ENCODE data around the gene SRSF7.
A peak's percentile ranks its signal among the peaks of the same experiment; 100 is the strongest.
"Not testable (repeated sequence)": the region's sequence is repeated elsewhere in the genome, so short reads cannot be mapped to it uniquely, and the experiment has no call there.

Gene SRSF7

DNA sequence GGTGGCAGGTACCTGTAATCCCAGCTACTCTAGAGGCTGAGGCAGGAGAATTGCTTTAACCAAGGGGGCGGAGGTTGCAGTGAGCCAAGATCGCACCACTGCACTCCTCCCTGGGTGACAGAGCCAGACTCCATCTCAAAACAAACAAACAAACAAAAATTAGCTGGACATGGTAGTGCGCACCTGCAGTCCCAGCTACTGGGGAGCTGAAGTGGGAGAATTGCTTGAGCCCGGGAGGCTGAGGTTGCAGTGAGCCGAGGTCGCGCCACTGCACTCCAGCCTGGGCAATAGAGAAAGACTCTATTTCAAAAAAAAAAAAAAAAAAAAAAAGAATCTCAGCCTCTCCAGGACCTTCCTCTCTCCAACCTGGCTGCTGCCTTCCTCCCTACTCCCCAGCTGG is 20.1 kb downstream of the SRSF7 start:
- DNase-seq = no peak

DNA sequence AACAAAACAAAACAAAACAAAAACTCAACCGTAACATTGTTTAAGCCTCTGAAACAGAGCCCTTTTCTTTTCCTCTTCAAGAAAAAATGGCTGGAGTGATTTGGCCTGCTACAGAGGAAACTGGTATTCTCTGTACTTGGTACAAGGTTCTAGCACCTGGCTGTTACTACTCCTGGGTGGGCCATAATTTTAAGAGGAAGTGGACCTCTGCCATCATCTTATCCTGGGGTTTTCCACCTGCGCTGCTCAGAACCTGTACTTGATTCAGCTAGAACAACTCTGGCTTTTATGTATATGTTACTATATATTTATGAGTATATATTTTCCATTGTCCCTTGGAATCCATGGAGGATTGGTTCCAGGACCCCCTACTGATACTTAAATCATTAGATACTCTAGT is 22.5 kb downstream of the SRSF7 start:
- no peak for DNase-seq

DNA sequence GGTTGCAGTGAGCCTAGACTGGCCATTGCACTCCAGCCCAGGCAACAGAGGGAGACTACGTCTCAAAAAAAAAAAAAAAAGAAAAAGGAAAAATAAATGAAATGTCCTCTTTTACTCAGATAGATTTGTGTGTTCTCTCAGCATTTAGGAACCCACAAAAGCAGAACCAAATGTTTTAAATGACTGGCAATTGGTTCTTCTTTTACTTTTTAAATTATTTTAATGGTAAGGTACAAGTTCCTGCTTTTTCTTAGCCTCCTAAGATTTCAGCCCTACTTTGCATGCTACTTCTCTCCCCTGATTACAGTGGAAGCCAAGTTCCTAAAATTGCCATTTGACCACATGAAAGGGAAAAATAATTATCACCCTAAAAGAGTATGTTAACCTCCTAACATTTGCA is 23.5 kb downstream of the SRSF7 start:
- DNase-seq = no peak

DNA sequence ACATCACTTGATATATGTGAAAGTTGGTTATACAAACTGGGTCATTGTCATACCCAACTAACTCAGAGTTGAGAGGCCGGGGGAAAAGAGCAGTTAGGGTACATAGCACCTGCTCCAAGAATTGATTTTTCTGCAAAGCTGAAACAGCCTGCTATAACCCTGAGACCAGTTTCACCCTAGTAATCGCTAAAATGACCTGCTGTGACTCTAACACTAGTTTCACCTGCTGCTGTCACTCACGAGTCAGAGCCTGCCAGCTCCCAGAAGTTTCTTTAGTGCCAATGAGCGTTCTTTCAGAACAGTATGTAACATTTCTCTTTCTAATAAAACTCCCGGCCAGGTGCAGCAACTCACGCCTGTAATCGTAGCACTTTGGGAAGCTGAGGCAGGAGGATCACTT is 28.0 kb downstream of the SRSF7 start:
- DNase-seq = no peak

DNA sequence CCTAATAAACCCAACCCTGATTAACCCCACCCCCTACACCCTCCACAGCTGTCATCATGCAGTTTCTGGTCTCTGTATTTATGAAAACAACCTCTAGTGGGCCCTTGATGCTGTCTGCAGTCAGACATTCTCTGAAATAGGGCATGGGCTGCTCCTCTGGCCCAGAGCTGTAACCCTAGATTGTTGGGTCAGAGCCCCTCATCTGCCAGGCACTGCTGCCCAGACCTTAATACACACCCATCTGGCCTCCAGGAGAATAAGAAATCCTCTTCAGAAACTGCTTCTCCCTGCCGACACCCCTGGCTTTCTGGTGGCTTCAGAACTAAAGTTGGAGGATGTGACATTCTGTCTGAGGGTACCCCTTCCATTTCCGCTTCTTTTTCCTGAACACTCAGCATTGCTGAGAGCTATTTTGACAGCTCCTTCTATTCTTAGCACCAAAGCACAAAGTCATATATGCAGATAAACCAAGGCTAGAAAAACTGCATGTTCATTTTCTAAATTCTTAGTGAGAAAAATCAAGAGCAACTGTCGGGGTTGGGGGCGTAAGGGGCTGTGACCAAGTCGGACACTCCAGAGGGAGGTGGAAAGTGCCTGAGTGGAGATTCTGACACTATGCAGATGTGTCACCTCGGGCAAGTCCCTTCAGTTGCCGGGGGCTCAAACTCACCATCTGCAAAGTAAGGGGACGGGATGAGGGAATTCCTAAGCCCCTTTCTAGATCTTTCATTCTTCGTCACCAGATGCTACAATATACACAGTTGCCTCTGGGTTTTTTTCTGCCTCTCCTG is 28.7 kb downstream of the SRSF7 start:
- DNase-seq = no peak

DNA sequence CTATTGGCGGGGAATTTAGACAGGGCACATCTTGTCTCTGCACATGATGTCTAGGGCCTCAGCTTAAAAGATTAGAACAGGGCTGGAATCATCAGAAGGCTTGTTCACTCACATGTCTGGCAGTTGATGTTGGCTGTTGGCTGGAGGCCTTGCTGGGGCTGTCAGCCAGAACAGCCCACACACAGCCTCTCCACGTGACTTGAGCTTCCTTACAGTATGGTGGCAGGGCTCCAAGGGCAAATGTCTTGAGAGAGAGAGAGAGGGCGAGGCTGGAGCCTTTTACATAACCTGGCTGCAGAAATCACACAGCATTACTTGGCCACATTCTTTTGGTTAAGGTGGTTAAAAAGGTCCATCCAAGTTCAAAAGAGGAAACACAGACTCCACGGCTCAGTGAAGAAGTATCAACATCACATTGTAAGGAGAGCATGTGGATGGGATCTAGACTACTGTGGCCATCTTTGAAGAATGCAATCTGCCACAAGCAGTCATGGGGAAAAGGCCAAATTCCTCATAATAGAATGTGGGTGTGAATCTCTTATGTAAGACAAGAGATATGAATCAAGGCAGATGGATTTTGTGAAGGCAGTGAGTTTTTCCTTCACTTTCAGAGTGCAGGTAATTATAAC is 30.4 kb downstream of the SRSF7 start:
- DNase-seq = no peak

DNA sequence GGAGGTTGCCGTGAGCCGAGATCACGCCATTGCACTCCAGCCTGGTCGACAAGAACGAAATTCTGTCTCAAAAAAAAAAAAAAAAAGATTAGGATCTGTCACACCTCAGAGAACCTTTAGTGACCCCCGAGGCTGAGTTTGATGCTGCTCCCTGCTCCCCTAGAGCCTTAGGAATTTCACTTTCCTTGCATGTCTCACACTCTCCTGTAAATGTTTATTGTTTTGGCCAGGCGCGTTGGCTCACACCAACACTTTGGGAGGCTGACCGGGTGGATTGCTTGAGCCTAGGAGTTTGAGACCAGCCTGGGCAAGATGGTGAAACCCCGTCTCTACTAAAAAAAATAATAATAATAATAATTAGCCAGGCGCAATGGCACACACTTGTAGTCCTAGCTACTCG is 31.5 kb downstream of the SRSF7 start:
- no peak for DNase-seq

DNA sequence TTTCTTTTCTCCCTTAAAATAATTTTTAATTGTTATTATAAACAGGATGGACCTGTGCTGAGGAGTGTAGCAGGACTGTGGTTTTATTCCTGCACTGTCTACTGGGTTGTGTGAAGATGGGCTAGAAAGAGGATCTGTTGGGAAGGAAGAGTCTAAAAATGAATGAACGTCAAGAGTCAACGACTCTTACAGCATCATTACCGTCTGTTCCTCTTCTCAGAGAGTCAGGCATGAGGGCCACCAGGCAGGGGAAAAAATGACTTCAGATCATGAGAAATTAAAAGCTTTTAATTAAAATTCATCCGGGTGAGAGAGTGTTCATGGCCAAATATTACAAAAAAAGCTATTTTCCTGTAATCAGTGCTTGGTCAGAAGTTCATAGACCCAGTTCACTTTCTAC is 32.6 kb downstream of the SRSF7 start:
- no peak for DNase-seq

DNA sequence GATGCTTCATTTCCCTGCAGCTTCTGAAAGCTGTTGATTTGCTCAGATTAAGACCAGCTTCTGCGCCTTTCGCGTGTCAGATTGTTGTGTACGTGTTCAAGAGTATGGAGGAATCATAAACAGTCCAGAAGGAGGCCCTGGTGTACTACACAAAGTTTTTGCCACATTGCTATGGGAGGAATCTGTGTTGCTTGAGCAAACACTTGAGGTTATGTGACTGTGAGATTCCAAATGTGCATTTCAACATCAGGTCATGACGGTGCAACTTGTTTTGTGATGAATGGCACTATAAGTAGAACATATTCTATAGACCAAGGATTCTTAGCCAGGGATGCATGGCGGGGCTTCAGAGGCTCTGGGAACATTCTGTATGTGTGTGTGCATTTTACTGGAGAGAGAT is 35.0 kb downstream of the SRSF7 start:
- no peak for DNase-seq

DNA sequence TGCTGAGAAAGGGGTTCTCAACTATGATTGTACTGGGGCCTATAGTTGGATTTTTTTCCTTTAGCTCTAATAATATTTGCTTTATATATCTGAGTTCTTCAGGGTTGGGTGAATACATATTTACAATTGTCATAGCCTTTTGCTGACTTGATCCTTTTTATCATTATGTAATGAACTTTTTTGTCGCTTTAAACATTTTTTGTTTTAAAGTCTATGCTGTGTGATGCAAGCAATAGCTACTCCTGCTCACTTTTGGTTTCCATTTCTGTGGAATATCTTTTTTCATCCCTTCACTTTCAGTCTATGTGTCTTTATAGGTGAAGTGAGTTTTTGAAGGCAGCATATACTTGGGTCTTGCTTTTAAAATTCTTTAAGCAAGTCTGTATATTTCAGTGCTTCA is 36.2 kb downstream of the SRSF7 start:
- DNase-seq = not testable (repeated sequence)

DNA sequence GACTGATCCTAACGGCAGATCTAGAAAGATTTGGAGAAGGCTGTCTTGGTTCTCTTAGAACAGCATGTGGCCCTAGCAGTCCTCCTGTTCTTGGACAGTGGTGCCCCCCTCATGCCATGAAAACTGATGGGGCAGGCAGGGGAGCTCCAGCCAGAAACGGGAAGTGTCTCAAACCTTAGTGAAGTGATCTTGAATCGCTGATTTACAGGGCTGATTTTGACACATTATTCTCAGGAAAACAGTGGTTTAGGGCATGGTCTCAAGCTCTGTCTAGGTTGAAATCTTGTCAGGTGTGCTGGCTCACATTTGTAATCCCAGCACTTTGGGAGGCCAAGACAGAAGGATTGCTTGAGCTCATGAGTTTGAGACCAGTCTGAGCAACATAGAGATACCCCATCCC is 37.8 kb downstream of the SRSF7 start:
- no peak for DNase-seq

DNA sequence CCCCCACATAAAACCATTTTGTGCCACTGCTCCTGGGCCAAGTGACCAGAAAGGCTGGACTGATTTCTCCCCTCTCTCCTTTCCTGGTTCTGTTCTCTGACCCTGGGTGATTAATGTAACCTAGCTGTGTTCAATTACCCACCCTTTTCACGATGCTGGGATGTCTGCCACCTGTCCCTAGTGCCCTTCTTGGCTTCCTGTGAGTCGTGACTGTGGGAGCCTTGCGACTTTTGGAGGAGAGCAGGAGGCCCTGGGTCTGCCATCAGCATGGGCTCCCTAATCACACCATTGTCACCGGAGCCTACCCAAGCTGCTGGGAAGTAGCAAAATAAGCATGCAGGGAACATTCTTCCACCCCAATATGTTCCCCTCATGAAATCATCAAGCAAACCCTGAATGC is 38.3 kb downstream of the SRSF7 start:
- DNase-seq = no peak

DNA sequence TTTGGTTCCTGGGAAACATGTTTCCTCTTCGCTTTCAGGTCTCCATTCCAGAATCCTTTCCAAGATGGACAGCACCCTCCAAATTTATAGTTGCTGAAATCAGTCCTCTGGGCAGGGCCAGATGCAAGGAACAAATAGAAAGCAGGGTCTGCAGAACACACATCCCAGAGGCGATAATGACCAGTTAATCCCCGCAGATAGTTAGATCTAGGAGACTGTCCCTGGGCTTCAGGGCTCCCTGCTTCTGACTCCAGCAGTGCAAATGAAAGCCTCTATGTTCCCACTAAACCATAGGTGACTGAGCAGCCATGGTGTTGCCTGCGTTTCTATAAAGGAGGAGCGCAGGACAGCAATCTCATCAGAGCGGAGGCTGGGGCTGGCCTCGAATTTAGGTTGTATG is 38.7 kb downstream of the SRSF7 start:
- no peak for DNase-seq

DNA sequence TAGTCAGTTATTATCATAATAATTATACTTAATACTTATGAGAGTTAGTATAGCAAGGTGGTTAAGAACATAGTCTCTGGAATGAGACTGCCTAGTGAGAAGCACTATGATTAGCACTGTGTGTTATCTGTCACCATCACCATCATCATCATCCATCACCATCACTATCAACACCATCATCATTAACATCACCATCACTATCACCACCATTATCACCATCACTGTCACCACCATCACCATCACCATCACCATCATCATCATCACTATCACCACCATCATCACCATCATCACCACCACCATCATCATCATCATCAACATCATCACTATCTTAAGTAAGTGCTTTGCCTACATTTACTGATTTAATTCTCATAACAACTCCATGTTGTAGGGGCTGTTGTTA is 39.6 kb downstream of the SRSF7 start:
- no peak for DNase-seq

DNA sequence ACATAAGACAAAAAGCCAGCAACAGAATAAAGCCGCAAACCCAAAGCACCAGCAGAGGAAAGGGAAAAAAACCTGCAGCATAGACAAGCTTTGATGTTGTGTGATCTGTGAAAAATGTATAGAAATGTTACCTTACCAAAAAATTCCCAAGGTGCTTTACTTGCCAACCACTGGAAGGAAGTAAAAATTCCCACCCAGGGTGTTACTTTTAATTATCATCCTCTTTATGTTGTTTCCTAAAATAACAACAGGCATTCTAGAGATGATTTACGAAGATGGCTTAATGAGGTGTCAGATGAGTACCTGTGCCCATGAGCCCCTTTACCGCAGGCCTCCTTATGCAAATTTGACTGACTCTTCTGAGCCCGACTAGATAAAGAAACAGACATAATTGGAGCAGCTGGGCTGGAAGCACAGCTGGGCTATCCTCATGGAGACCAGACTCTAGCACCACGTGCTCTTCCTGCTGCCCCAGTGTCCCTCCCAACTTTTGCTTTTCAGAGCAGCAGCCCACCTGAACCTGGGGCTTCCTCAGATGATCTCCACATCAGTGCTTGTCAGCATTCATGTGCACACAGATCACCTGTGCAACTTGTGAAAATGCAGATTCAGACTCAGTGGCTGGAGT is 41.5 kb downstream of the SRSF7 start:
- DNase-seq = peak; percentile 25

DNA sequence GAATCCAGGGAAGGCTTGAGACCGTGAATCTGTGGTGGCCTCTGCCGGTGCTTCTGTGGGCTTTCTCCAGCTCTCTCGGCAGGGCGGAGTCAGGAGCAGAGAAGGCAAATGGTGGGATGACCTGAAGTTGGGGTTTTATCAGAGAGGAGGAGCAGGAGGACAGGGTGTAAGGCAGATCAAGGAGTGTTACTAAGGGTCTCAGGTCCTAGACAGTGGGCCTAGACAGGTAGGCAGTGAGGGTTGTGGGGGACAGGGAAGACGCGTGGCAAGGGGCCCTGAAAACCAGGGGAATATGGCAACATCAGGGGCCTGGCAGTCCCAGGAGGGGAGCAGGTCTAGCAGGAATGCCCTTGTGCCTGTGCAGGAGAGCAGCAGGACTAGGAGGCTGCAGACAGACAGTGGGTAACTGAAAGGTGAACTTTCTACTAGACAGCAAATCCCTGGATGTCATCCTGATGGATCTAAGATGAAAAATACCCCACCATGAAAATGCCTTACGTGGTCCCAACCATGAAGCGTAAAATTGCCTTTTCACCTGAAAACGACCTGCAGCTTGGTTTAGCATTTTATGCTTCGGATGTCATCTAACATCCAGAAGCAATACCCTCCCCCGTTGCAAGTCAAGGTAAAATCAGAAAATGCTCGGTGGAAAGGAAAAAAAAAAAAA is 42.1 kb downstream of the SRSF7 start:
- peak; percentile 21 for DNase-seq

DNA sequence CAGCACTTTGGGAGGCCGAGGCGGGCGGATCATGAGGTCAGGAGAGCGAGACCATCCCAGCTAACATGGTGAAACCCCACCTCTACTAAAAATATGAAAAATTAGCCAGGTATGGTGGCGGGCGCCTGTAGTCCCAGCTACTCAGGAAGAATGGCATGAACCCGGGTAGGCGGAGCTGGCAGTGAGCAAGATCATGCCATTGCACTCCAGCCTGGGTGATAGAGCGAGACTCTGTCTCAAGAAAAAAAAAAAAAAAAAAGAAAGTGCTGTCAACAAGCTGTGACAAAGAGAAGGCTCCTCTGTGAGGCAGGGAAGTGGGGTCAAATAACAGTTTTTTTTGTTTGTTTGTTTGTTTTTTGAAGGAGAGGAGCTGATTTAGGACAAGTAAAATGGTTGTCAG is 42.7 kb downstream of the SRSF7 start:
- not testable (repeated sequence) for DNase-seq

DNA sequence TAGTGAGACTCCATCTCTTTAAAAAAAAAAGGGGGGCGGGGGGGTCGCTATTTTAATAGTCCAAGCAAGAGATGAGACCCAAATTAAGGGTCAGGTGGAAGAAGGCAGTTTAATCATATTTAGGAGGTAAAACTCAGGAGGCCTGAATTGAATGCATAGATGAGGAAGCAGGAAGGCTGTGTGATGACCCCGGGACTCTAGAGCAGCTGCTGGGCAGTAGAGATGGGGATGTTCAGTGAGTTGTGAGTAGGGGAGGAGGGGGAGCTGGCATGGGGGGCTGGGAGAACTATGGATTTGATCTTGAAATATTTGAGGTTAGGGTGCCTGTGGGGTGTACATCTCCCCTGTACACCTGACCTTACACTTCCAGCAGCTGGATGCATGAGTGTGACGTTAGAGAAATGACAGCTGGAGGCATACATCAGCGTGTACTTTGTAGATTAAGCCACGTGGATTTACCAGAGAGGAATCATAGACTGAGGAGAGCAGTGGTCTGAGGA is 44.3 kb downstream of the SRSF7 start:
- DNase-seq = no peak

DNA sequence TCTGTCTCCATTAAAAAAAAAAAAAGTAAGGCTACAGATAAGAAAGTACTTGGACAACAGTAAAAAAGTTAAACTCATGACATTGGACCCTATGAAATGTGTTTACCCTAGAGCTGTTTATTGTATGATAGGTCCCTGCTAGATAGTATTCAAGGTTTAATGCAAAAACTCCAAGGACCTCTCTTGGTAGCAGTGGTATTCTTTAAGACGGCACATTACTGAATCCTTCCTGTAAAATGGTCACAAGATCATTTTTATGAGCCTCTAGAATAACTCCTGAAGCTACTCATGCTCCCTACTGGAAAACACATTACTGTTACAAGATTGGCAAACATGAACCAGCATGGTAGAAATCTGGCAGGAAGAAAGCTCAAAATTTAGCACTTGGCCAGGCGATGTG is 46.5 kb downstream of the SRSF7 start:
- no peak for DNase-seq

DNA sequence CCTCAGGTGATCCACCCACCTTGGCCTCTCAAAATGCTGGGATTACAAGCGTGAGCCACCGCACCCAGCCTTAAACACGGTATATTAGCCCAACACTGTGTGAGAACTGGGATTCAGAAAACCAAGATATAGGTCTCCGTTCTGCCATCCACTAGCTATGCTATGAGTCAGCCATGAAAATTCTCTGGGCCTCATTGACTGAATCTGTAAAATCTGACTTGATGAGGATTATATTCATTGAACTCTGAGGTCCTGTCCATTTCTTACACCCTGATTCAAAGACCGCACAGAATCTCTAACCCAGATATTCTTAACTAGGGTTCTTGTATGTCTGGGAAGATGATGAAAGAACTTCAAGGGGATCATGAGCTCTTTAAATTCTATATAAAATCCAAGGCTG is 47.8 kb downstream of the SRSF7 start:
- not testable (repeated sequence) for DNase-seq

DNA sequence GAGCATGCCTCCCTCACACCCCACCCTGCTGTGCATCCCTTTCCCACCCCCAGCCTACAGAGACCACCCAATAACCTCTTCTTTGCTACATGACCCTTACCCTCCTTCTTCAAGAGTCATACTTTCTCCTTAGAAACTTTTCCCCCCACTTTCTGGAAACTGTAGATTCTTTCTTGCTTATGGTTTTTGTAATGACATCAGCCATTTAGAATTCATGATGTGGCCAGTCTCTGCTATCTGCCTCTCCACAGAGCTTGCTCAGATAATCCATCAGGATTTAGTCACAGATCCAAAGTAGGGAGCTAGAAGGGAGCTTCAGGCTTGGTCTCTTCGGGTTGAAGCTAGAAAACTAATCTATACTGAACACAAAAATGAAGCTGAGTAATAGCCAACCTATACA is 48.7 kb downstream of the SRSF7 start:
- no peak for DNase-seq

DNA sequence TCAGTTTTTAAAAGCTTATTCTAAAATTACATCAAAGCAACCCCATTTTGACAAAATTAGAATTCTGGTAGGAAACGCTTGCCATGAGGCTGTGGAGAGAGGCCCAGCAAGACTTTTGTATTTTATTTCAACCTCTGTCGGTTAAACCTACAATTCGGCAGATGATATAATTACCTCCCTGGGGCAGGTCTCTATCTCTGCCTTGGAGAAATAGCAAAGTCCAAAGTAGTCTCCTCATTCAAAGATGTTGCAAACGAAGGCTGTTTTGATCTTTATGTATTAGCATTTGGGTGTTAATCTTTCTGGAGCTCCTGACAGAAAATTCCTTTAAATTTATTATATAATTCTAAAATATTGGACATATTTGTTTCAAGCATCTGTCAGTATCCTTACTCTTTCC is 49.6 kb downstream of the SRSF7 start:
- DNase-seq = no peak

DNA sequence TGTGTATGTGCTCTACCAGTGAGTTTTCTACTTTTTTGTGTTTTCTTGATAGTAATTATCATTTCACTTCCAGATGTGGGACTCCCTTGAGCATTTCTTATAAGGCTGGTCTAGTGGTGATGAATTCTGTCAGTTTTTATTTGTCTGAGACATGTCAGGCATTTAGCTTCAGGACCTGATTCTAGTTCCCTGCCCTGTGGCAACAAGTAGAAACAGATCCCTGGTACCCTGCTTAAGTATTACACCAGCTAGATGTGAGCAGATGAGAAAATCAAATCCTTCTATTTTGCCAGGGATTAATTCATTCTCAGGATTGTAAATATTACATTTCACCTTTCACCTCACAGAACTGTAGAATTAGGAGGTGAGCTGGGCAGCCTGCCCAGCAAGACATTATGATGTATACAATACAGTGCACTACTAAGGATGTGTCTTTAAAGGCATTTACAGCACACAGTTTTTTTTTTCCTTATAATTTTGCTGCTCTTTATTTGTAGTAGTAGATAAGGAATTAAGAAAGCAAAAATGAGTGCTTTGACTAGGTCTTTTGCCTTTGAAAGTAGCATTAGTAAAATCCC is 50.2 kb downstream of the SRSF7 start:
- DNase-seq = no peak

Data from retina (tissue), 1 donor.